Fibroblast of skin of abdomen (primary cell): ENCODE data around the gene C8G.

Experiments used
- DNase-seq: peaks from one replicate; pipeline ENCODE4 v3.0.0-alpha.2; 2013

Gene C8G

DNA sequence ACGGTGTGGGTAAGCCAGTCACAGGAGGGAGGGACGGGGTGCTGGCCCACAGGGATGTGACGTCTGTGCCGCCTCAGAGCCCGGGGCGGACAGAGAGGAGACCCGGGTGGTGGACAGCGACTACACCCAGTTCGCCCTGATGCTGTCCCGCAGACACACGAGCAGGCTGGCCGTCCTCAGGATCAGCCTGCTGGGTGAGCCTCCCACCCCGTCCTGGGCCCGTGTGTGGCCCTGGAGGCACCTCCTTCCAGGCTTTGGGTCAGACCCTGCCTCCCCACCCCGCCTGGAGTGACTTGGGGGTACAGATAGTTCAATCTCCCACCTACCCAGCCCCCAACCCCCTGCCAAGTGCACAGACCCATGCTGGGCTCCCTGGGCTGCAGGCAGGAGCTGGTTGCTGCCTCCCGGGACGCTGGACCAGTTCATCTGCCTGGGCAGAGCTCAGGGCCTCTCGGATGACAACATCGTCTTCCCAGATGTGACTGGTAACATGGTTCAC lies 8.8 kb downstream of the C8G start:
- no peak for DNase-seq

- DNase-seq, result no peak
Measured at GRCh38 chr9:136954270-136955083, 9.4 kb downstream of the C8G start.

- no peak for DNase-seq
Measured at GRCh38 chr9:136955202-136955942, 10.3 kb downstream of the C8G start.

GRCh38 chr9:136955943-136956335 lies 10.9 kb downstream of the C8G start:
- DNase-seq, result no peak

DNA sequence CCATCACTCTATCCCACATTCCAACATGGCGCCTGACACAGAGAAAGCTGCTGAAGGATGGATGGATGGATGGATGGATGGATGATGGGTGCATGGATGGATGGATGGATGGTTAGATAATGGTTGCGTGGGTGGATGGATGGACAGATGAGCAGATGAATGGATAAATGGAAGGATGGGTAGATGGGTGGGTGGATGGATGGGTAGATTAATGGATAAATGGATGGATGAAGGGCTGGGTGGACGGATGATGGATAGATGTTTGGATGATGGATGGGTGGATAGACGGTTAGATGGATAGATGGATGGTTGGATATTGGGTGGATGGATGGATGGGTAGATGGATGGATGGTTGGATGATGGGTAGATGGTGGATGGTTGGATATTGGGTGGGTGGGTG lies 11.6 kb downstream of the C8G start:
- no peak for DNase-seq

- no peak for DNase-seq
Measured at GRCh38 chr9:136957461-136957860, 12.4 kb downstream of the C8G start.

- DNase-seq, result no peak
Measured at GRCh38 chr9:136957901-136958300, 12.9 kb downstream of the C8G start.

GRCh38 chr9:136958473-136958872 lies 13.4 kb downstream of the C8G start:
- DNase-seq, result no peak

GRCh38 chr9:136958898-136959850 lies 14.1 kb downstream of the C8G start:
- no peak for DNase-seq

GRCh38 chr9:136960212-136960937 lies 15.3 kb downstream of the C8G start:
- DNase-seq, result no peak

GRCh38 chr9:136960938-136961275 lies 15.9 kb downstream of the C8G start:
- DNase-seq, result no peak

- DNase-seq, result no peak
Measured at GRCh38 chr9:136961279-136962065, 16.4 kb downstream of the C8G start.

- DNase-seq, result no peak
Measured at GRCh38 chr9:136962163-136962562, 17.1 kb downstream of the C8G start.

- no peak for DNase-seq
Measured at GRCh38 chr9:136962701-136963248, 17.7 kb downstream of the C8G start.

DNA sequence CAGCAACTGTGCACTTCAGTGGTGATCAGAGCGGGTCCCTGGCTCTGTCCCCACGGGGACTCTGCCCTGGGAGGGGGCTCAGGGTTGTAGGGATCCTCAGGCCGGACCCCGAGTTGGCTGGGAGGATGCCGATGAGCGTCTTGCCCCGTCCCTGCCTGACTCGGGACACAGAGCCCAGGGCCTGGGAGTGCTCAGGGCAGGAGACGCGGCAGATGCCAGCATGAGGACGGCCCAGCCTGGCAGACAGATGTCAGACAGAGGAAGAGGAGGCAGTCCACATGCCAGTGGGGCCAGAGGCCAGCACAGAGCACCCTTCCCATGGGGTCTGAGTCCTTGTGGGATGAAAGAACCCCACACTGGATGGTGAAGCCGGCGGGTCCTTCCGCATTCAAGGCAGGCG lies 18.3 kb downstream of the C8G start:
- DNase-seq, result no peak

- DNase-seq, result no peak
Measured at GRCh38 chr9:136963751-136964150, 18.7 kb downstream of the C8G start.

GRCh38 chr9:136964171-136964689 lies 19.2 kb downstream of the C8G start:
- DNase-seq, result no peak

DNA sequence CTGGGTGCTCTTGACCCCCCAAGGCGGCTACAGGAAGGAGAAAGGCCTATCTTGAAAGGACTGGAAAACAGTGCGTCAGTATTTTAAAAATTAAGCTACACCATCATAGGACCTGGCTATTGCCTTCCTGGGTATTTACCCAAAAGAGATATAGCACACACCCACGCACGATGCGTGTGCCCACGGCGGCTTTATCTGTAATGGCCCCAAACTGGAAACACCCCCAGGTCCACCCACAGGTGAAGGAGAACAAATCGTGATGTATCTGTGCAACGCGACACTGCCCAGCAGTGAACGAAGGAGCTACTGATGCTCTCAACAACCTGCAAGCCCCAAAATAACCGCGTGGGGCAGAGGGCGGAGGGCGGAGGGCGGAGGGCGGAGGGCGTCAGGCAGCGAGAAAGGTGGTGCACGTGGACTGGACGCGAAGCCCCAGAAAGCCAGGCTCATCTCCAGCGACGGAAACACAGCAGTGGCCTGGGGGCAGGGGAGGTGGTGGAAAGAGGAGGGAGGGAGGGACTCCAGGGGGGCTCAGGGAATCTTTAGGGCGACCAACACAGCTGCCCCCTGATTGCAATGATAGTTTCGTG lies 19.9 kb downstream of the C8G start:
- no peak for DNase-seq

- DNase-seq, result no peak
Measured at GRCh38 chr9:136965771-136966484, 20.9 kb downstream of the C8G start.
